Measurements from ENCODE around the gene ITPK1. TPM values are rescaled to one million over a fixed set of nuclear protein-coding genes. Genes with fewer than 3 reads are reported as not detected.
A peak's percentile ranks its signal among the peaks of the same experiment; 100 is the strongest.

Gene ITPK1
- total RNA-seq, 4 donors from 2014 or later: 132 to 172 (median 157) TPM

- H3K4me3 ChIP-seq: no peak overlapping the region
- no peak for DNase-seq
- no peak overlapping the region for H3K27ac ChIP-seq
- no peaks in the 10 kb centered on the region for H3K9me3 ChIP-seq
- peaks cover 0 to 83% (median 0%) of the 10 kb centered on the region in 3 donors for H3K36me3 ChIP-seq
- TF ChIP-seq CTCF (IDR thresholded peaks at IDR 0.05) (no peak), POLR2A (IDR thresholded peaks at IDR 0.05) (no peak)
- no peaks in the 10 kb centered on the region for H3K4me1 ChIP-seq
- H3K27me3 ChIP-seq: no peaks in the 10 kb centered on the region
Observed at GRCh38 chr14:92940543-92940942, 175.2 kb downstream of the ITPK1 start.

GRCh38 chr14:92939699-92940098 lies 176.0 kb downstream of the ITPK1 start:
- peaks cover 0 to 75% (median 0%) of the 10 kb centered on the region in 3 donors for H3K36me3 ChIP-seq
- no peak overlapping the region for H3K4me3 ChIP-seq
- no peaks in the 10 kb centered on the region for H3K4me1 ChIP-seq
- TF ChIP-seq CTCF (IDR thresholded peaks at IDR 0.05) (no peak), POLR2A (IDR thresholded peaks at IDR 0.05) (no peak)
- H3K9me3 ChIP-seq: no peaks in the 10 kb centered on the region
- no peak overlapping the region for H3K27ac ChIP-seq
- H3K27me3 ChIP-seq: no peaks in the 10 kb centered on the region
- no peak for DNase-seq

GRCh38 chr14:92938890-92939671 lies 176.6 kb downstream of the ITPK1 start:
- TF ChIP-seq CTCF (IDR thresholded peaks at IDR 0.05) (no peak), POLR2A (IDR thresholded peaks at IDR 0.05) (no peak)
- H3K4me3 ChIP-seq: no peak overlapping the region
- no peaks in the 10 kb centered on the region for H3K4me1 ChIP-seq
- DNase-seq: no peak
- H3K27ac ChIP-seq: no peak overlapping the region
- H3K9me3 ChIP-seq: no peaks in the 10 kb centered on the region
- H3K27me3 ChIP-seq: no peaks in the 10 kb centered on the region
- peaks cover 0 to 69% (median 0%) of the 10 kb centered on the region in 3 donors for H3K36me3 ChIP-seq

- H3K36me3 ChIP-seq: peaks cover 0 to 62% (median 0%) of the 10 kb centered on the region in 3 donors
- H3K27ac ChIP-seq: no peak overlapping the region
- no peaks in the 10 kb centered on the region for H3K4me1 ChIP-seq
- H3K4me3 ChIP-seq: no peak overlapping the region
- TF ChIP-seq POLR2A (IDR thresholded peaks at IDR 0.05) (no peak), CTCF (IDR thresholded peaks at IDR 0.05) (no peak)
- no peaks in the 10 kb centered on the region for H3K27me3 ChIP-seq
- DNase-seq: no peak
- H3K9me3 ChIP-seq: no peaks in the 10 kb centered on the region
Observed at GRCh38 chr14:92938235-92938875, 177.4 kb downstream of the ITPK1 start.

GRCh38 chr14:92937051-92937937 lies 178.4 kb downstream of the ITPK1 start:
- no peak overlapping the region for H3K27ac ChIP-seq
- peak in 1 of 3 donors; percentile 64 for DNase-seq
- H3K27me3 ChIP-seq: no peaks in the 10 kb centered on the region
- peaks cover 0 to 51% (median 0%) of the 10 kb centered on the region in 3 donors for H3K36me3 ChIP-seq
- no peak overlapping the region for H3K4me3 ChIP-seq
- TF ChIP-seq CTCF (IDR thresholded peaks at IDR 0.05): no peak
- no peak for TF ChIP-seq POLR2A (IDR thresholded peaks at IDR 0.05)
- no peaks in the 10 kb centered on the region for H3K4me1 ChIP-seq
- no peaks in the 10 kb centered on the region for H3K9me3 ChIP-seq
